ENCODE data around the gene PRODH2.
"Not testable (repeated sequence)": the region's sequence is repeated elsewhere in the genome, so short reads cannot be mapped to it uniquely, and the experiment has no call there.

Gene PRODH2

DNA sequence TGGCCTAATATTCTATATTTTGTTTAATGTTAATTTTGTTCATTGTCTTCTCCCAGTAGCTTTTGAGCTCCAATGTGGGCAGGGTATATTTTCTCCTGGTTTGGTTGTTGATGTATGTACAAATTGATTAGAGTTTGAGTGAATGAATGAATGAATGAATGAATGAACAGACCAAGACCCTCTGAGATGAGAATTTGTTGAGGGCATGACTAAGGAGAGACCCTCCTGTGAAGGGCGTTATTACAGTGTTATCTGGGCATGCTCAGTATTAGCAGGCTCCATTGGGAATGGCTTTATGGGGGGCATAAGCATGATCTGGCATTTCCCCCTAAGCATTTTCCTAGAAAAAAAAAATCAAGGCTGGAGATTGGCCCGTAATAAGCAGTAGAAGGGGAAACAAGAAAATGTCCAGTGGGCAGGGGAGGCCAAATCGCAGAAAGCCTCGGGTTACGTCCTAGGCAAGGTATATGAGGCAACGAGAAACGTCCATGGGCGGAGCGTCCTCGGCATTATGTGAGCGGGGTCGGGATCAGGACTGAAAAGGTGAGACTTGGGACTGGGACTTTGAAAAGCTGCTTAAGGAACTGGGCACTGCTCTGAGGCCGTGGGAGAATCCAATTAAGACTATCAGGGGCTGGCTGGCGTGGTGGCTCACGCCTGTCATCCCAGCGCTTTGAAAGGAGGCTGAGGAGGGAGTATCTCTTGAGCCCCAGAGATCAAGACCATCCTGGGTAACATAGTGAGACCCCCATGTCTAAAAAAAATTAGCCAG lies 38.2 kb downstream of the PRODH2 start:
- peaks cover 3% of the 10 kb centered on the region for H3K4me1 ChIP-seq (ENCODE audit: insufficient read depth, poor library complexity, severe bottlenecking)
- no peak overlapping the region for H3K27ac ChIP-seq (ENCODE audit: poor library complexity, severe bottlenecking)
- no peaks in the 10 kb centered on the region for H3K27me3 ChIP-seq (ENCODE audit: insufficient read depth, poor library complexity, severe bottlenecking)
- peaks cover 2% of the 10 kb centered on the region for H3K9me3 ChIP-seq (ENCODE audit: severe bottlenecking)
- ATAC-seq (ENCODE audit: low read depth) (no peak), DNase-seq (ENCODE audit: low spot score) (no peak)
- TF ChIP-seq, protein P1, sequence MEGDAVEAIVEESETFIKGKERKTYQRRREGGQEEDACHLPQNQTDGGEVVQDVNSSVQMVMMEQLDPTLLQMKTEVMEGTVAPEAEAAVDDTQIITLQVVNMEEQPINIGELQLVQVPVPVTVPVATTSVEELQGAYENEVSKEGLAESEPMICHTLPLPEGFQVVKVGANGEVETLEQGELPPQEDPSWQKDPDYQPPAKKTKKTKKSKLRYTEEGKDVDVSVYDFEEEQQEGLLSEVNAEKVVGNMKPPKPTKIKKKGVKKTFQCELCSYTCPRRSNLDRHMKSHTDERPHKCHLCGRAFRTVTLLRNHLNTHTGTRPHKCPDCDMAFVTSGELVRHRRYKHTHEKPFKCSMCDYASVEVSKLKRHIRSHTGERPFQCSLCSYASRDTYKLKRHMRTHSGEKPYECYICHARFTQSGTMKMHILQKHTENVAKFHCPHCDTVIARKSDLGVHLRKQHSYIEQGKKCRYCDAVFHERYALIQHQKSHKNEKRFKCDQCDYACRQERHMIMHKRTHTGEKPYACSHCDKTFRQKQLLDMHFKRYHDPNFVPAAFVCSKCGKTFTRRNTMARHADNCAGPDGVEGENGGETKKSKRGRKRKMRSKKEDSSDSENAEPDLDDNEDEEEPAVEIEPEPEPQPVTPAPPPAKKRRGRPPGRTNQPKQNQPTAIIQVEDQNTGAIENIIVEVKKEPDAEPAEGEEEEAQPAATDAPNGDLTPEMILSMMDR (IDR thresholded peaks at IDR 0.05; ENCODE audit: poor library complexity, severe bottlenecking), result no peak
- H3K4me3 ChIP-seq (ENCODE audit: severe bottlenecking), result peak overlapping the region; percentile 63
- H3K36me3 ChIP-seq (ENCODE audit: low read depth), result no peaks in the 10 kb centered on the region

DNA sequence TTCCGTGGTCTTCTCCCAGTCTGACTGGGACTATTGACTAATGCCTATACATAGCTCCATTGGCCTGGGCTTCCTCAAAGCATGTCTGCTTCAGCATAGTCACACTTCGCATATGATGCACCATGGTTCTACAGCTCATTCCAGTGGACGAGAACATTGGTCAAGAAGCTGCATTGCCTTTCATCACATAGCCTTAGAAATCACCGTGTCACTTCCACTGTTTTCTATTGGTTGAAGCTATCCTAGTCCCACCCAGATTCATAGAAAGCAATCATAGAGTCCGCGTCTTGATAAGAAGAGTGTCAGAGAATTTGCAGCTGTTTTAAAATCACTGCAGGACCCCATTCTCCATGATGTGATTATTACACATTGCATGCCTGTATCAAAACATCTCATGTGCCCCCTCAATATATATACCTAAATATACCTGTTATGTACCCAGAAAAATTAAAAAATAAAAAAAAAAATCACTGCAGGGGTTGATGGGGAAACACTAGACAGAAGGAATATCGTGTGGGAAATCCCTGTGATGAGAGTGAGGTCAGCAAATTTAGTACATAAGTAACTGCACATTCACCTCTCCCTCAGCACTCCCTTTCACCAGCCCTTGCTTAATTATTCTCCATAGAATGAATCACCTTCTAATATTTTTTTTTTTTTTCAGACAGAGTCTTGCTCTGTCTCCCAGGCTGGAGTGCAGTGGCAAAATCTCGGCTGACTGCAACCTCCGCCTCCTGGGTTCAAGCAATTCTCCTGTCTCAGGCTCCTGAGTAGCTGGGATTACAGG lies 39.4 kb downstream of the PRODH2 start:
- Histone ChIP-seq H3K4me3 (ENCODE audit: severe bottlenecking) (no peak overlapping the region), H3K4me1 (ENCODE audit: insufficient read depth, poor library complexity, severe bottlenecking) (peaks cover 3% of the 10 kb centered on the region), H3K27ac (ENCODE audit: poor library complexity, severe bottlenecking) (no peak overlapping the region), H3K36me3 (ENCODE audit: low read depth) (no peaks in the 10 kb centered on the region), H3K27me3 (ENCODE audit: insufficient read depth, poor library complexity, severe bottlenecking) (no peaks in the 10 kb centered on the region), H3K9me3 (ENCODE audit: severe bottlenecking) (peaks cover 2% of the 10 kb centered on the region)
- TF ChIP-seq, protein P1 (IDR thresholded peaks at IDR 0.05; ENCODE audit: poor library complexity, severe bottlenecking), result no peak
- ATAC-seq (ENCODE audit: low read depth), result no peak
- no peak for DNase-seq (ENCODE audit: low spot score)

DNA sequence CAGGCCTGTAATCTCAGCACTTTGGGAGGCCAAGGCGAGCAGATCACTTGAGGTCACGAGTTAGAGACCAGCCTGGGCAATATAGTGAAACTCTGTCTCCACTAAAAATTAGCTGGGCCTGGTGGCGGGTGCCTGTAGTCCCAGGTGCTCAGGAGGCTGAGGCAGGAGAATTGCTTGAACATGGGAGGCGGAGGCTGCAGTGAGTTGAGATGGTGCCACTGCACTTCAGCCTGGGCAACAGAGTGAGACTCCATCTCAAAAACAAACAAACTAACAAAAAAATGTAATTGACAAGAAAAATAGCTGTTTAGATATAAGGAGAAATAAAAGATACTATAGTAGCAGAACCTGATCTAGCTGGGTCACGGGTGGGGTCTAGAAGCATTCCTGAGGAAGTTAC lies 40.3 kb downstream of the PRODH2 start:
- DNase-seq (ENCODE audit: low spot score); H3K4me3 ChIP-seq (ENCODE audit: severe bottlenecking); H3K27ac ChIP-seq (ENCODE audit: poor library complexity, severe bottlenecking); ATAC-seq (ENCODE audit: low read depth); H3K36me3 ChIP-seq (ENCODE audit: low read depth); H3K27me3 ChIP-seq (ENCODE audit: insufficient read depth, poor library complexity, severe bottlenecking); H3K9me3 ChIP-seq (ENCODE audit: severe bottlenecking); H3K4me1 ChIP-seq (ENCODE audit: insufficient read depth, poor library complexity, severe bottlenecking): not testable (repeated sequence)

DNA sequence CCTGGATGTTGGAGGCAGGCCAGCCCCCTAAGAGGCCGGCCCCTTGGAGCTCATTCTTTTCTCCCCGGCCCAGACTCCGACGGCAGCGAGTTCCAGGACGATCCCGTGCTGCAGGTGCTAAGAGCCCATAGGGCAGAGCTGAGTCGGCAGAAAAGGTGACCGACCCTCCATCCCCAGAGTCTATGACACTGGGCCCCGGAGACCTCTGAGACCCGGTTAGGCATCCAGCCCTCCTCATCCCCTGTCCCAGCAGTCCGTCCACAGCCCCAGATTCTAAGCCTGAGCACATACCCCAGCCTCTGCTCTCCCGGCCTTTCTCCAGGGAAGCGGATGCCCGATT lies 44.6 kb downstream of the PRODH2 start:
- peaks cover 2% of the 10 kb centered on the region for H3K9me3 ChIP-seq (ENCODE audit: severe bottlenecking)
- H3K27me3 ChIP-seq (ENCODE audit: insufficient read depth, poor library complexity, severe bottlenecking), result no peaks in the 10 kb centered on the region
- DNase-seq (ENCODE audit: low spot score), result peak; percentile 40
- no peak for ATAC-seq (ENCODE audit: low read depth)
- no peak overlapping the region for H3K27ac ChIP-seq (ENCODE audit: poor library complexity, severe bottlenecking)
- TF ChIP-seq, protein P1 (IDR thresholded peaks at IDR 0.05; ENCODE audit: poor library complexity, severe bottlenecking), result no peak
- no peaks in the 10 kb centered on the region for H3K4me1 ChIP-seq (ENCODE audit: insufficient read depth, poor library complexity, severe bottlenecking)
- peaks cover 18% of the 10 kb centered on the region for H3K36me3 ChIP-seq (ENCODE audit: low read depth)
- no peak overlapping the region for H3K4me3 ChIP-seq (ENCODE audit: severe bottlenecking)

DNA sequence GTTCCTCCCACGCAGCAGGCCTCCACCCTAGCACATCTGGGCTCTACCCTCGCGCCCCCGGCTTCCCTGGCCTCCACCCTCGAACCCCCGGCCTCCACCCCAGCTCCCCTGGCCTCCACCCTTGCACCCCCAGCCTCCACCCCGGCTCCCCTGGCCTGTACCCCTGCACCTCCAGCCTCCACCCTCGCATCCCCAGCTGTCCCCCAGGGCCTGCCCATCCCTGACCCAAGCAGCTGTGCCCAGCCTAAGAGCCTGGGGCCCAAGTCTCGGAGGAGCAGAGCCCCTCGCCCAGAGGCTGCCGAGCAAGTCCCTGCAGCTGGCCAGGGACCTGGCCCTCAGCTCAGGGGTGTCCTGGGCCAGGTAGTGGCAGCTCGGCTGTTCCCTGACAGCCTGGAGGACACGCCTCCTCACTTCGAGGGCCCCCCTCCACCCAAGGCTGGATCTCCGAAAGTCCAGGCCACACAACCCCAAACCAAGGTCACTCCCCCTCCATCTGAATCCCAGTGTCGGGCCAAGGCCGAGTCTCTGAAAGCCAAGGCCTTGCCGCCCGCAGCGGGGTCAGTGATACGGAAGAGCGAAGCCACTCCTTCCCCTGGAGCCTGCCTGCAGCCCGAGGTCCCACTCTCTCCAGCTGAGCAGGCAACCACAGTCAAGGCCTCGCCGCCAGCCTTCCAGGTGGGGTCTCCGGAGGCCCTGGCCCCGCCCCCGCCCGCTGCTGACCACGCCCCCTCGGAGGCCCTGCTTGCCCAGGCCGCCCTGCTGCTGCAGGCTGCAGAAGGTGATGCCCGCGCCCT lies 45.2 kb downstream of the PRODH2 start:
- peaks cover 21% of the 10 kb centered on the region for H3K36me3 ChIP-seq (ENCODE audit: low read depth)
- H3K27me3 ChIP-seq (ENCODE audit: insufficient read depth, poor library complexity, severe bottlenecking), result no peaks in the 10 kb centered on the region
- ATAC-seq (ENCODE audit: low read depth) (no peak), DNase-seq (ENCODE audit: low spot score) (peak; percentile 58)
- no peak overlapping the region for H3K27ac ChIP-seq (ENCODE audit: poor library complexity, severe bottlenecking)
- no peaks in the 10 kb centered on the region for H3K4me1 ChIP-seq (ENCODE audit: insufficient read depth, poor library complexity, severe bottlenecking)
- TF ChIP-seq, protein P1 (IDR thresholded peaks at IDR 0.05; ENCODE audit: poor library complexity, severe bottlenecking), result no peak
- H3K4me3 ChIP-seq (ENCODE audit: severe bottlenecking), result no peak overlapping the region
- H3K9me3 ChIP-seq (ENCODE audit: severe bottlenecking), result peaks cover 2% of the 10 kb centered on the region
